Endothelial cell of umbilical vein (primary cell): ENCODE results near the gene AKAP13.

Source experiments
- EZH2 ChIP-seq: IDR thresholded peaks from 2 replicates; pipeline ENCODE4 v1.6.1; 2012; ENCODE audit warnings: borderline replicate concordance, low read depth, mild to moderate bottlenecking, moderate library complexity, low read length, inconsistent platforms; ENCODE audit not compliant: severe bottlenecking
- POLR2AphosphoS5 ChIP-seq: IDR thresholded peaks from 2 replicates; pipeline ENCODE4 v1.6.1; 2012; ENCODE audit warnings: low read depth, mild to moderate bottlenecking, control low read depth, low read length, moderate library complexity; ENCODE audit not compliant: insufficient read depth
- TF ChIP-seq, protein P1 (sequence below), 2 donors: IDR thresholded peaks; 1 replicate in 1 of 2; 2 replicates in 1 of 2; pipeline ENCODE4 v1.5.1; 2011; ENCODE audit warnings: low read length in 2 of 2, mild to moderate bottlenecking in 2 of 2, moderate library complexity in 2 of 2, control low read depth in 1 of 2, inconsistent platforms in 1 of 2, low read depth in 1 of 2; ENCODE audit not compliant: insufficient read depth in 1 of 2; ENCODE audit errors: extremely low read depth in 1 of 2

DNA sequence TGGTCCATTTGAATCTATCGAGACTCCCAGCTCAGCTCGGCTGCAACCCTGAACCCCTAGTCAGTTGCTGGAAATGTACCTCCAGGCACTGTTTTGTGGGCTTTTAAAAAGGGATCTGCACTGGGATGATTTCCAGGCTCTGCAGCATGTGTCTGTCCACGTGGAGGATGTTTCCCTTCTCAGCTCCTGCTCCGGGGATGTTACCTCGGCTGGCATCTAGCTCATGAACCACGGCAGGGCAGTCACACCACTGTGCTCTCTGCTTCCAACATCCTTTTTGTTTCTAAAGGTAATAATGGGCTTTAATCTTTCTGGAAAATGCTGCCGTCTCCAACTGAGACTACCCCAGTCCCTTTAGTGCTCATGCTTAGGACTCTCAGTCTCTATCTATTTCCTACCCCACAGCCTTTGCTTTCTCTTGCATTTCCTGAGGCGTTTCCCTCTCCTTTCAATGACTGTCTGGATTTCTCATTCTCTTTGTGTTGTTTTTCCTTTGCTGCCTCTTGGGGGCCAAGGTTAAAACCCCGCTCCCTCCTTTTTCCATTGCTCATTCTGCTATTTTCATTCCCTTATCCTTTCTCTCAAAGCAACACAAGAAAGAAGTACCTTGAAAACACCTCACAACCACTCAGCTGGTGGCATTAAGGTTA, 42.9 kb upstream of the AKAP13 start:
- TF ChIP-seq EZH2 (no peak), POLR2AphosphoS5 (no peak)
- TF ChIP-seq, protein P1, sequence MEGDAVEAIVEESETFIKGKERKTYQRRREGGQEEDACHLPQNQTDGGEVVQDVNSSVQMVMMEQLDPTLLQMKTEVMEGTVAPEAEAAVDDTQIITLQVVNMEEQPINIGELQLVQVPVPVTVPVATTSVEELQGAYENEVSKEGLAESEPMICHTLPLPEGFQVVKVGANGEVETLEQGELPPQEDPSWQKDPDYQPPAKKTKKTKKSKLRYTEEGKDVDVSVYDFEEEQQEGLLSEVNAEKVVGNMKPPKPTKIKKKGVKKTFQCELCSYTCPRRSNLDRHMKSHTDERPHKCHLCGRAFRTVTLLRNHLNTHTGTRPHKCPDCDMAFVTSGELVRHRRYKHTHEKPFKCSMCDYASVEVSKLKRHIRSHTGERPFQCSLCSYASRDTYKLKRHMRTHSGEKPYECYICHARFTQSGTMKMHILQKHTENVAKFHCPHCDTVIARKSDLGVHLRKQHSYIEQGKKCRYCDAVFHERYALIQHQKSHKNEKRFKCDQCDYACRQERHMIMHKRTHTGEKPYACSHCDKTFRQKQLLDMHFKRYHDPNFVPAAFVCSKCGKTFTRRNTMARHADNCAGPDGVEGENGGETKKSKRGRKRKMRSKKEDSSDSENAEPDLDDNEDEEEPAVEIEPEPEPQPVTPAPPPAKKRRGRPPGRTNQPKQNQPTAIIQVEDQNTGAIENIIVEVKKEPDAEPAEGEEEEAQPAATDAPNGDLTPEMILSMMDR (IDR thresholded peaks at IDR 0.05; ENCODE audit: extremely low read depth in 1 of 2, insufficient read depth in 1 of 2, low read depth in 1 of 2, low read length in 2 of 2) = no peak
